ENCODE data around the gene ZC3H10. TPM values are rescaled to one million over a fixed set of nuclear protein-coding genes. Genes with fewer than 3 reads are reported as not detected.

Gene ZC3H10
- total and polyA plus RNA-seq, 9 donors, result 4.1 to 7.7 (median 4.8) TPM

DNA sequence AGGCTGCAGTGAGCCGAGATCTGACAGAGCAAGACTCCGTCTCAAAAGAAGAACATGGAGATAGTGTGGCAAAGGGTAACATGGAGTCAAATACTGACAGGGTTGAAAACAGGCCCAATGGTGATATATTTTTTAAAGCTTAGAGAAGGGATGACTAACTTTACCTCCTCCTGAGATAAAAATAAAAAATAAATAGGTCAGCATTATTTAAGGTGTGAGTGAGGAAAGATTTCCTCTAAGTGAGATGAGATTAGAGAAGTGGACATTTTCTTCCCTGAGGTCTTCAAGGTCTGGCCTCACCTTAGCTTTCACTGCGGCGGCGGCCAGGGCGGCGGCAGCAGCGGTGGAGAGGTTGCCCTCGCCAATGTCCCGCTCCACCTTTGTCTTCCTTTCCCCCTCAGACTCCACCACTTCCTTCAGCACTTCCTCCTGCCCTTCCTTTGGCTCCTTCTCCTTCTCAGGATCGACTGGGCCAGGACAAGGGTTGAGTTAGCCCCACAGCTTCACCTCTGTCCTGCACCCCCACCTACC, 51.2 kb downstream of the ZC3H10 start:
- no peaks in the 10 kb centered on the region for H3K27me3 ChIP-seq (ENCODE audit: control insufficient read depth, insufficient read depth, low read length)
- H3K9me3 ChIP-seq (replicated peaks; ENCODE audit: control insufficient read depth, low read depth, low read length), result no peaks in the 10 kb centered on the region
- peaks cover 5% of the 10 kb centered on the region for H3K4me1 ChIP-seq (ENCODE audit: control insufficient read depth, insufficient read depth, low read length)
- DNase-seq, result no peak
- no peak overlapping the region for H3K4me3 ChIP-seq (ENCODE audit: low read length)
- H3K27ac ChIP-seq (ENCODE audit: low read length), result no peak overlapping the region
- peaks cover 88% of the 10 kb centered on the region for H3K36me3 ChIP-seq (ENCODE audit: control insufficient read depth, insufficient read depth, low read length)
- 84% methylated on average over 11 of the region's 11 CpGs for WGBS (ENCODE audit: insufficient coverage)

DNA sequence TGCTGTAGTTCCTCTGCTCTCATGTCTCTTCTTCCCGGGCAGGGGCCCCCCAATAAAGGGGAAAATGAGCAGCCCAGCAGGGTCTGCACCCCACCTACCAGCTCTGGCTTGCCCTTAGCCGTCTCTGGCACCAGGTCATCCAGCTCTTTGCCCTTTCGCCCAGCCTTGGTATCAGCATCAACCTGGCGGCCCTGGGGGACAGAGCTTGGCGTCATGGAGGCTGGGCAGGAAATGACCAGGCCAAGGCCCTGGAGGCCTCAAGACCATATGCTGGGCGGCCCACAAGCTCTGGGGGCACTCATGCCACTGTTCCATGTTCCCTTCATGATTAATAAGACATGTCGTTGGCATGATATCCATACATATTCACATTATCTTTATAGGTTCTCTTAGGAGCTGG, 54.8 kb downstream of the ZC3H10 start:
- Histone ChIP-seq H3K9me3 (replicated peaks; ENCODE audit: control insufficient read depth, low read depth, low read length) (no peaks in the 10 kb centered on the region), H3K27me3 (ENCODE audit: control insufficient read depth, insufficient read depth, low read length) (no peaks in the 10 kb centered on the region), H3K36me3 (ENCODE audit: control insufficient read depth, insufficient read depth, low read length) (peaks cover 87% of the 10 kb centered on the region), H3K27ac (ENCODE audit: low read length) (no peak overlapping the region), H3K4me1 (ENCODE audit: control insufficient read depth, insufficient read depth, low read length) (no peaks in the 10 kb centered on the region), H3K4me3 (ENCODE audit: low read length) (no peak overlapping the region)
- WGBS (ENCODE audit: insufficient coverage), result 87% methylated on average over 4 of the region's 7 CpGs
- no peak for DNase-seq

Other genes with a start within 250 kb of the ZC3H10 start
- gene PYM1, start 190.4 kb upstream of the ZC3H10 start, total RNA-seq, result 22.2 TPM
- gene PYM1, start 190.4 kb upstream of the ZC3H10 start, polyA plus RNA-seq (ENCODE audit: insufficient read depth in 1 of 8, insufficient read length in 8 of 8, low replicate concordance in 1 of 8), result 10 to 100 TPM; 22.1 to 26.8 (median 23.8) TPM
- gene DGKA, start 187.1 kb upstream of the ZC3H10 start, total RNA-seq, result 13.3 TPM
- gene DGKA, start 187.1 kb upstream of the ZC3H10 start, polyA plus RNA-seq (ENCODE audit: insufficient read depth in 1 of 8, insufficient read length in 8 of 8, low replicate concordance in 1 of 8), result 10 to 100 TPM; 10.8 to 29.6 (median 15.7) TPM
- 0.62 TPM for gene PMEL, start 152.2 kb upstream of the ZC3H10 start, total RNA-seq
- gene PMEL, start 152.2 kb upstream of the ZC3H10 start, polyA plus RNA-seq (ENCODE audit: insufficient read depth in 1 of 8, insufficient read length in 8 of 8, low replicate concordance in 1 of 8), result 10 to 100 TPM in 1 of 8 donors, 1 to 10 TPM in 6, under 1 TPM in 1; 0.72 to 16.2 (median 1.3) TPM
- gene CDK2, start 151.4 kb upstream of the ZC3H10 start, total RNA-seq, result 20.8 TPM
- gene CDK2, start 151.4 kb upstream of the ZC3H10 start, polyA plus RNA-seq (ENCODE audit: insufficient read depth in 1 of 8, insufficient read length in 8 of 8, low replicate concordance in 1 of 8), result 10 to 100 TPM; 24.9 to 34.4 (median 31.4) TPM
- gene RAB5B, start 144.2 kb upstream of the ZC3H10 start, total RNA-seq, result 62.1 TPM
- 100 to 1,000 TPM; 108 to 116 (median 113) TPM for gene RAB5B, start 144.2 kb upstream of the ZC3H10 start, polyA plus RNA-seq (ENCODE audit: insufficient read depth in 1 of 8, insufficient read length in 8 of 8, low replicate concordance in 1 of 8)
- 19.3 TPM for gene SUOX, start 121.0 kb upstream of the ZC3H10 start, total RNA-seq
- 10 to 100 TPM; 13.1 to 18.0 (median 14.5) TPM for gene SUOX, start 121.0 kb upstream of the ZC3H10 start, polyA plus RNA-seq (ENCODE audit: insufficient read depth in 1 of 8, insufficient read length in 8 of 8, low replicate concordance in 1 of 8)
- 2.2 TPM for gene IKZF4, start 97.2 kb upstream of the ZC3H10 start, total RNA-seq
- gene IKZF4, start 97.2 kb upstream of the ZC3H10 start, polyA plus RNA-seq (ENCODE audit: insufficient read depth in 1 of 8, insufficient read length in 8 of 8, low replicate concordance in 1 of 8), result 1 to 10 TPM; 5.0 to 8.7 (median 7.1) TPM
- 255 TPM for gene RPS26, start 76.3 kb upstream of the ZC3H10 start, total RNA-seq
- gene RPS26, start 76.3 kb upstream of the ZC3H10 start, polyA plus RNA-seq (ENCODE audit: insufficient read depth in 1 of 8, insufficient read length in 8 of 8, low replicate concordance in 1 of 8), result 100 to 1,000 TPM in 5 of 8 donors, 10 to 100 TPM in 3; 84.2 to 522 (median 202) TPM
- 126 TPM for gene ERBB3, start 38.1 kb upstream of the ZC3H10 start, total RNA-seq
- 100 to 1,000 TPM; 116 to 224 (median 149) TPM for gene ERBB3, start 38.1 kb upstream of the ZC3H10 start, polyA plus RNA-seq (ENCODE audit: insufficient read depth in 1 of 8, insufficient read length in 8 of 8, low replicate concordance in 1 of 8)
- 97.2 TPM for gene PA2G4, start 13.7 kb upstream of the ZC3H10 start, total RNA-seq
- 100 to 1,000 TPM in 7 of 8 donors, 10 to 100 TPM in 1; 97.8 to 128 (median 119) TPM for gene PA2G4, start 13.7 kb upstream of the ZC3H10 start, polyA plus RNA-seq (ENCODE audit: insufficient read depth in 1 of 8, insufficient read length in 8 of 8, low replicate concordance in 1 of 8)
- 9,217 TPM for gene RPL41, start 1.6 kb upstream of the ZC3H10 start, total RNA-seq
- gene RPL41, start 1.6 kb upstream of the ZC3H10 start, polyA plus RNA-seq (ENCODE audit: insufficient read depth in 1 of 8, insufficient read length in 8 of 8, low replicate concordance in 1 of 8), result 1,000 to 10,000 TPM; 4,607 to 7,530 (median 5,394) TPM
- gene ESYT1, start 10.0 kb downstream of the ZC3H10 start, total RNA-seq, result 63.7 TPM
- gene ESYT1, start 10.0 kb downstream of the ZC3H10 start, polyA plus RNA-seq (ENCODE audit: insufficient read depth in 1 of 8, insufficient read length in 8 of 8, low replicate concordance in 1 of 8), result 10 to 100 TPM; 75.3 to 90.9 (median 86.2) TPM
- gene MYL6B, start 34.3 kb downstream of the ZC3H10 start, total RNA-seq, result 682 TPM
- gene MYL6B, start 34.3 kb downstream of the ZC3H10 start, polyA plus RNA-seq (ENCODE audit: insufficient read depth in 1 of 8, insufficient read length in 8 of 8, low replicate concordance in 1 of 8), result 1,000 to 10,000 TPM in 2 of 8 donors, 100 to 1,000 TPM in 6; 543 to 1,374 (median 850) TPM
- 1,791 TPM for gene MYL6, start 40.1 kb downstream of the ZC3H10 start, total RNA-seq
- 1,000 to 10,000 TPM; 1,431 to 2,233 (median 1,647) TPM for gene MYL6, start 40.1 kb downstream of the ZC3H10 start, polyA plus RNA-seq (ENCODE audit: insufficient read depth in 1 of 8, insufficient read length in 8 of 8, low replicate concordance in 1 of 8)
- gene SMARCC2, start 71.2 kb downstream of the ZC3H10 start, total RNA-seq, result 46.8 TPM
- gene SMARCC2, start 71.2 kb downstream of the ZC3H10 start, polyA plus RNA-seq (ENCODE audit: insufficient read depth in 1 of 8, insufficient read length in 8 of 8, low replicate concordance in 1 of 8), result 10 to 100 TPM; 53.3 to 71.7 (median 55.9) TPM
- 47.5 TPM for gene RNF41, start 103.7 kb downstream of the ZC3H10 start, total RNA-seq
- 10 to 100 TPM; 35.5 to 49.3 (median 44.1) TPM for gene RNF41, start 103.7 kb downstream of the ZC3H10 start, polyA plus RNA-seq (ENCODE audit: insufficient read depth in 1 of 8, insufficient read length in 8 of 8, low replicate concordance in 1 of 8)
- gene NABP2, start 106.1 kb downstream of the ZC3H10 start, total RNA-seq, result 24.1 TPM
- 10 to 100 TPM; 16.1 to 23.6 (median 20.3) TPM for gene NABP2, start 106.1 kb downstream of the ZC3H10 start, polyA plus RNA-seq (ENCODE audit: insufficient read depth in 1 of 8, insufficient read length in 8 of 8, low replicate concordance in 1 of 8)
- gene SLC39A5, start 111.8 kb downstream of the ZC3H10 start, total RNA-seq, result 0.35 TPM
- gene SLC39A5, start 111.8 kb downstream of the ZC3H10 start, polyA plus RNA-seq (ENCODE audit: insufficient read depth in 1 of 8, insufficient read length in 8 of 8, low replicate concordance in 1 of 8), result 10 to 100 TPM in 1 of 8 donors, 1 to 10 TPM in 2, under 1 TPM in 5; 0.32 to 18.5 (median 0.63) TPM
- 8.6 TPM for gene ANKRD52, start 140.1 kb downstream of the ZC3H10 start, total RNA-seq
- gene ANKRD52, start 140.1 kb downstream of the ZC3H10 start, polyA plus RNA-seq (ENCODE audit: insufficient read depth in 1 of 8, insufficient read length in 8 of 8, low replicate concordance in 1 of 8), result 10 to 100 TPM; 16.4 to 22.6 (median 18.9) TPM
- 18.9 TPM for gene COQ10A, start 148.7 kb downstream of the ZC3H10 start, total RNA-seq
- gene COQ10A, start 148.7 kb downstream of the ZC3H10 start, polyA plus RNA-seq (ENCODE audit: insufficient read depth in 1 of 8, insufficient read length in 8 of 8, low replicate concordance in 1 of 8), result 10 to 100 TPM; 13.4 to 34.4 (median 19.0) TPM
- gene CS, start 182.1 kb downstream of the ZC3H10 start, total RNA-seq, result 93.5 TPM
- gene CS, start 182.1 kb downstream of the ZC3H10 start, polyA plus RNA-seq (ENCODE audit: insufficient read depth in 1 of 8, insufficient read length in 8 of 8, low replicate concordance in 1 of 8), result 100 to 1,000 TPM; 174 to 252 (median 214) TPM
- gene CNPY2, start 197.7 kb downstream of the ZC3H10 start, total RNA-seq, result 78.3 TPM
- 10 to 100 TPM; 41.5 to 73.0 (median 61.1) TPM for gene CNPY2, start 197.7 kb downstream of the ZC3H10 start, polyA plus RNA-seq (ENCODE audit: insufficient read depth in 1 of 8, insufficient read length in 8 of 8, low replicate concordance in 1 of 8)
- 39.8 TPM for gene PAN2, start 215.7 kb downstream of the ZC3H10 start, total RNA-seq
- gene PAN2, start 215.7 kb downstream of the ZC3H10 start, polyA plus RNA-seq (ENCODE audit: insufficient read depth in 1 of 8, insufficient read length in 8 of 8, low replicate concordance in 1 of 8), result 10 to 100 TPM; 27.9 to 49.6 (median 41.9) TPM
- 0.18 TPM for gene IL23A, start 220.6 kb downstream of the ZC3H10 start, total RNA-seq
- gene IL23A, start 220.6 kb downstream of the ZC3H10 start, polyA plus RNA-seq (ENCODE audit: insufficient read depth in 1 of 8, insufficient read length in 8 of 8, low replicate concordance in 1 of 8), result under 1 TPM; 0.24 to 0.74 (median 0.44) TPM
- 63.4 TPM for gene STAT2, start 241.8 kb downstream of the ZC3H10 start, total RNA-seq
- gene STAT2, start 241.8 kb downstream of the ZC3H10 start, polyA plus RNA-seq (ENCODE audit: insufficient read depth in 1 of 8, insufficient read length in 8 of 8, low replicate concordance in 1 of 8), result 10 to 100 TPM; 40.9 to 71.8 (median 59.6) TPM
- not detected for gene APOF, start 244.6 kb downstream of the ZC3H10 start, total RNA-seq
- not detected for gene APOF, start 244.6 kb downstream of the ZC3H10 start, polyA plus RNA-seq (ENCODE audit: insufficient read depth in 1 of 8, insufficient read length in 8 of 8, low replicate concordance in 1 of 8)

Measured in muscle of leg (tissue), 11 donors.